NCI-H524 treated with DMSO at 0.1 percent for 48 hours (cell line): ENCODE measurements around the gene GFRA1.

Experiments used
- DNase-seq: peaks from one replicate; lab custom pipeline; 2025; lab: John Stamatoyannopoulos, UW

GFRA1 gene

GRCh38 chr10:116027355-116027754 lies 245.7 kb downstream of the GFRA1 start:
- no peak for DNase-seq

- no peak for DNase-seq
Measured at GRCh38 chr10:116026725-116027124, 246.3 kb downstream of the GFRA1 start.

GRCh38 chr10:116026315-116026714 lies 246.7 kb downstream of the GFRA1 start:
- DNase-seq: no peak

GRCh38 chr10:116024271-116024878 lies 248.6 kb downstream of the GFRA1 start:
- peak; percentile 34 for DNase-seq

- no peak for DNase-seq
Measured at GRCh38 chr10:116017405-116017804, 255.6 kb downstream of the GFRA1 start.

GRCh38 chr10:116015583-116016333 lies 257.2 kb downstream of the GFRA1 start:
- DNase-seq: no peak

- no peak for DNase-seq
Measured at GRCh38 chr10:116014871-116015582, 258.0 kb downstream of the GFRA1 start.

GRCh38 chr10:116014326-116014725 lies 258.7 kb downstream of the GFRA1 start:
- DNase-seq: no peak

- no peak for DNase-seq
Measured at GRCh38 chr10:116011929-116012328, 261.1 kb downstream of the GFRA1 start.

GRCh38 chr10:116007256-116007891 lies 265.6 kb downstream of the GFRA1 start:
- DNase-seq: no peak
